GM06990 (cell line): ENCODE data around the gene ADAM12.

Source experiments
- DNase-seq: peaks from one replicate; pipeline ENCODE4 v3.0.0-alpha.2; 2011; ENCODE audit not compliant: insufficient read length; ENCODE audit errors: extremely low read depth
- H3K27me3 ChIP-seq: replicated peaks from 2 replicates; pipeline ENCODE4 v1.6.0; 2011; ENCODE audit warnings: low read length; ENCODE audit not compliant: control insufficient read depth, insufficient read depth
- H3K36me3 ChIP-seq: 2 replicates; pipeline ENCODE4 v1.5.1; 2011; ENCODE audit warnings: low read length; ENCODE audit not compliant: control insufficient read depth, insufficient read depth
- H3K4me3 ChIP-seq: replicated peaks from 2 replicates; pipeline ENCODE4 v1.5.1; 2011; ENCODE audit warnings: low read depth, mild to moderate bottlenecking, control low read depth, low read length
- CTCF ChIP-seq: IDR thresholded peaks from 2 replicates; pipeline ENCODE4 v1.5.1; 2011; ENCODE audit warnings: low read length, control low read depth, mild to moderate bottlenecking, inconsistent platforms; ENCODE audit not compliant: insufficient read depth, poor library complexity, severe bottlenecking

Gene ADAM12

GRCh38 chr10:126084369-126084768 lies 303.9 kb downstream of the ADAM12 start:
- H3K27me3 ChIP-seq, result no peaks in the 10 kb centered on the region
- no peaks in the 10 kb centered on the region for H3K36me3 ChIP-seq
- no peak for DNase-seq
- no peak overlapping the region for H3K4me3 ChIP-seq
- no peak for TF ChIP-seq CTCF

- no peak overlapping the region for H3K4me3 ChIP-seq
Observed at GRCh38 chr10:126083009-126083408, 305.3 kb downstream of the ADAM12 start.

GRCh38 chr10:126081841-126082466 lies 306.3 kb downstream of the ADAM12 start:
- H3K36me3 ChIP-seq, result no peaks in the 10 kb centered on the region
- no peak for DNase-seq
- TF ChIP-seq CTCF, result no peak
- no peak overlapping the region for H3K4me3 ChIP-seq
- no peaks in the 10 kb centered on the region for H3K27me3 ChIP-seq

More at GRCh38 chr10:126083009-126083408, 305.3 kb downstream of the ADAM12 start:
- Histone ChIP-seq H3K36me3 (no peaks in the 10 kb centered on the region), H3K27me3 (no peaks in the 10 kb centered on the region)
- no peak for TF ChIP-seq CTCF
- DNase-seq, result no peak

DNA sequence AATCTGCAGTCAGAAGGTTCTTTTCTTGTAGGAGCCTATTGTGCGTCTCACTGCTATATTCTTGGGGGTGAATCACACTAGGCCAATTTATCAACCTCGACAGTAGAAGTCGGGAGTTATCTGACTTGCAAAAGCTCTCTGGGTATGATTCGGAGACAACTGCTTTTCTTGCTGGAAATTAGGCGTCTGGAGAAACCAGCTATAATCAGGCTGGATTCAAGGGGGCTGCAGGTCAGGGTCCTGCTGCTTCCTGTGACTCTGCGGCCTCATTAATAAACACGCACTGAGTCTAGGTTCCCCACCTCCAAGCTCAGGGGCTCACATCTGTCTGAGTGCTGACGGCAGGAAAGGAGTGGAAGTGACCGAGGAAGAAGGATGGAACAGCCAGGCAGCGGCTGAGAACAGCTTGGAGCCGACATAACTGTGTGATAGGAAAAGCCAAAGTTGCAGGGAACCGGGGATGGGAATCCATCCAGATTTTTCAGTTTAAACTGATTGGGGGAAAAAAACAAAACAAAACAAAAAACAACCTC lies 307.3 kb downstream of the ADAM12 start:
- no peak overlapping the region for H3K4me3 ChIP-seq
- no peaks in the 10 kb centered on the region for H3K27me3 ChIP-seq
- no peak for TF ChIP-seq CTCF
- DNase-seq, result no peak
- H3K36me3 ChIP-seq, result no peaks in the 10 kb centered on the region

GRCh38 chr10:126080291-126080825 lies 307.9 kb downstream of the ADAM12 start:
- no peak for DNase-seq
- Histone ChIP-seq H3K36me3 (no peaks in the 10 kb centered on the region), H3K27me3 (no peaks in the 10 kb centered on the region), H3K4me3 (no peak overlapping the region)
- TF ChIP-seq CTCF, result no peak
